Measurements from ENCODE around the gene HOXB9. TPM values are rescaled to one million over a fixed set of nuclear protein-coding genes. Genes with fewer than 3 reads are reported as not detected.

Gene HOXB9
- total and polyA plus RNA-seq, 11 donors = not detected

DNA sequence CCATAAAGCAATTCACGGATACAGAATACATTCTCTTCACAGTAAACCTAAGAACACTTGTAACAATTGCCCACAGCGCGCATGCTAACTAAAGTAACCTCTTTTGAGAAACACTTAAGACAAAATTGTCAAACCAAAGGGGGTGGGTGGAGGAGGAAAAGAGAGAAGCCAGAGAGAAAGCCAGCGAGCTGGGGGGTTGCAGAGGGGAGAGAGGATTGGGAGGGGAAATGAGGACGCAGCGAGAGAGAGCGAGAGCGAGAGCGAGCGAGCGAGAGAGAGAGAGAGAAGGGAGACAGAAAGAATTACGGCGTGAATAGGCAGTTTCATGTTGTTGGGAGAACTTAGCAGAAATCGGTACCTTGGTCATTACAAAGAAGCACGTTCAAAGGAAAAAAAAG lies 13.7 kb downstream of the HOXB9 start:
- TF ChIP-seq CTCF (IDR thresholded peaks at IDR 0.05) (no peak), POLR2A (IDR thresholded peaks at IDR 0.05) (no peak)
- 3 to 5% (median 3%) methylated on average over 15 of the region's 15 CpGs for WGBS, 4 donors
- Histone ChIP-seq H3K4me3 (peak overlapping the region in 5 of 12 donors; percentile 26 to 67 (median 39)), H3K27ac (no peak overlapping the region), H3K27me3 (peaks cover 82 to 100% (median 98%) of the 10 kb centered on the region in 9 donors), H3K36me3 (no peaks in the 10 kb centered on the region), H3K9me3 (no peaks in the 10 kb centered on the region), H3K4me1 (peaks cover 0 to 45% (median 18%) of the 10 kb centered on the region in 12 donors)
- intact Hi-C loops (cut with DNase I) = loop anchor here in 9 of 10 donors (10.0 kb wide), 5 partner anchors 278 to 588 kb away; no protein-coding TSS in a partner anchor
- no peak for DNase-seq
- no peak for ATAC-seq

DNA sequence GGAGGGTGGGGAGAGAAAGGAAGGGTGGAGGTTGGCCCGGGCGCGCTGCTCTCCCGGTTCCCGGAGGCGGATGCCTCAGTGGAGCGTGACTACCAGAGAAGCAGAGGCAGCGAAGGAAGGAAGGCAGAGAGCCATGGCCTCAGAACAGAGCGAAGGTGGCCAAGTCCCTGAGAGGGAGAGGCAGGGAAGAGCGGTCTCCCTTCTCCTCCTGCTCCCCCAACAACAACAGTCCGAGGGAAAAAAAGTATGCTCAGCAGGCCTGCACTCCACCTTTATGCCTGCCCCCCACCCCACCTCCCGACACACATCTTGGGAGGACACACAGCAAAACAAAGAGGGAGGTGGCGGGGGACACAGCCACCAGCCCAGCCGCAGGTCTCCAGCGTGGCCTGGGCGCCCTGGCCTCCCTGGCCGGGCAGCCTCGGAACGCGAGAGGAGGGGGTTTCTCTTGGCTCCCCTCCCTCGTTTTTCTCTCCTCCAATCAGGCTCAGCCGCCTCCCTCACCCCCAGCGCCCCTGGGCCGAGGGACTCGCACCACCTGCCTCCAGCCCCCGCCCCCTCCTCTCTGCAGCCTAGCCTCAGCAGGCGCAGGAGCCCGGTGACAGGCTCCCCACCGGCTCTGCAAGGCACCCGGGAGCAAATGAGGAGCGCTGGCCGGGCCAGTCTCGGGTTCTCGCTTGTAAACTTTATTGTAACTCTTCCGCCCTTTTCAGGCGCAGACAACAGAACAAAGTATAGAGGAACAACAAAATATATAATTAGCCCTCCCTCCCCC lies 14.3 kb downstream of the HOXB9 start:
- TF ChIP-seq POLR2A (IDR thresholded peaks at IDR 0.05) = no peak
- no peak for TF ChIP-seq CTCF (IDR thresholded peaks at IDR 0.05)
- no peaks in the 10 kb centered on the region for H3K36me3 ChIP-seq
- H3K27ac ChIP-seq = peak overlapping the region in 1 of 12 donors; percentile 80
- no peak for DNase-seq
- WGBS, 4 donors = 3 to 5% (median 4%) methylated on average over 35 to 36 of the region's 36 CpGs
- H3K27me3 ChIP-seq = peaks cover 82 to 100% (median 98%) of the 10 kb centered on the region in 9 donors
- H3K4me1 ChIP-seq = peaks cover 0 to 45% (median 18%) of the 10 kb centered on the region in 12 donors
- no peak for ATAC-seq
- no peaks in the 10 kb centered on the region for H3K9me3 ChIP-seq
- intact Hi-C loops (cut with DNase I) = loop anchor here in 9 of 10 donors (10.0 kb wide), 5 partner anchors 277 to 587 kb away; no protein-coding TSS in a partner anchor
- peak overlapping the region in 9 of 12 donors; percentile 4 to 67 (median 44) for H3K4me3 ChIP-seq

GRCh38 chr17:48611213-48611612 lies 14.9 kb downstream of the HOXB9 start:
- 2 to 6% (median 5%) methylated on average over 22 of the region's 22 CpGs for WGBS, 4 donors
- peaks cover 81 to 100% (median 98%) of the 10 kb centered on the region in 9 donors for H3K27me3 ChIP-seq
- DNase-seq = no peak
- peaks cover 0 to under 1% (median 0%) of the 10 kb centered on the region in 12 donors for H3K9me3 ChIP-seq
- H3K27ac ChIP-seq = peak overlapping the region in 1 of 12 donors; percentile 80
- peak overlapping the region in 11 of 12 donors; percentile 4 to 67 (median 44) for H3K4me3 ChIP-seq
- TF ChIP-seq POLR2A (IDR thresholded peaks at IDR 0.05) = no peak
- no peak for TF ChIP-seq CTCF (IDR thresholded peaks at IDR 0.05)
- H3K4me1 ChIP-seq = peaks cover 0 to 45% (median 18%) of the 10 kb centered on the region in 12 donors
- intact Hi-C loops (cut with DNase I) = loop anchor here in 9 of 10 donors (10.0 kb wide), 5 partner anchors 276 to 586 kb away; no protein-coding TSS in a partner anchor
- H3K36me3 ChIP-seq = no peaks in the 10 kb centered on the region
- ATAC-seq = peak in 1 of 4 donors; percentile 21
